Ramos (cell line): ENCODE measurements around the gene PRPF38B.

Experiments
- in situ Hi-C: fragments of 300-500 bp; cut with MboI; formaldehyde crosslinking; loops from one replicate; pipeline ENCODE4 v1.14.3; 2022; ENCODE audit warnings: low sequenced_read_pairs; ENCODE audit not compliant: unreplicated experiment

PRPF38B gene

GRCh38 chr1:108715932-108716331 lies 23.8 kb downstream of the PRPF38B start:
- in situ Hi-C loops, result no loop called here

- in situ Hi-C loops, result no loop called here
Measured at GRCh38 chr1:108716437-108717230, 24.5 kb downstream of the PRPF38B start.

- in situ Hi-C loops, result no loop called here
Measured at GRCh38 chr1:108717774-108718316, 25.7 kb downstream of the PRPF38B start.

GRCh38 chr1:108718927-108719655 lies 27.0 kb downstream of the PRPF38B start:
- in situ Hi-C loops, result no loop called here

GRCh38 chr1:108719656-108720435 lies 27.7 kb downstream of the PRPF38B start:
- in situ Hi-C loops, result no loop called here

GRCh38 chr1:108722292-108722691 lies 30.2 kb downstream of the PRPF38B start:
- in situ Hi-C loops, result no loop called here

- in situ Hi-C loops, result no loop called here
Measured at GRCh38 chr1:108725906-108726305, 33.8 kb downstream of the PRPF38B start.

- in situ Hi-C loops, result no loop called here
Measured at GRCh38 chr1:108728327-108728923, 36.3 kb downstream of the PRPF38B start.

GRCh38 chr1:108729481-108729880 lies 37.4 kb downstream of the PRPF38B start:
- in situ Hi-C loops, result no loop called here

GRCh38 chr1:108732398-108732797 lies 40.3 kb downstream of the PRPF38B start:
- in situ Hi-C loops, result no loop called here

GRCh38 chr1:108734171-108734865 lies 42.2 kb downstream of the PRPF38B start:
- in situ Hi-C loops, result no loop called here

- in situ Hi-C loops, result no loop called here
Measured at GRCh38 chr1:108742253-108742652, 50.1 kb downstream of the PRPF38B start.

- in situ Hi-C loops, result no loop called here
Measured at GRCh38 chr1:108745980-108746381, 53.9 kb downstream of the PRPF38B start.

- in situ Hi-C loops, result no loop called here
Measured at GRCh38 chr1:108746382-108747170, 54.5 kb downstream of the PRPF38B start, which contains the start of gene STXBP3. Gene STXBP3, plus strand, starts transcription at chr1:108746674. Its CDS starts 64 bp downstream, at chr1:108746738.

GRCh38 chr1:108747171-108747850 lies 55.2 kb downstream of the PRPF38B start:
- in situ Hi-C loops, result no loop called here

- in situ Hi-C loops, result no loop called here
Measured at GRCh38 chr1:108747898-108748297, 55.8 kb downstream of the PRPF38B start.

GRCh38 chr1:108749081-108749480 lies 57.0 kb downstream of the PRPF38B start:
- in situ Hi-C loops, result no loop called here
